GM19372 (cell line): ENCODE measurements around the gene GRHL1.
"Not testable (repeated sequence)": the region's sequence is repeated elsewhere in the genome, so short reads cannot be mapped to it uniquely, and the experiment has no call there.

ENCODE experiments used
- ATAC-seq: cut with Tn5 transposase; IDR thresholded peaks from one replicate; pipeline ENCODE4 v1.9.1; 2021; ENCODE audit warnings: mild to moderate bottlenecking, low read depth, moderate library complexity; ENCODE audit not compliant: unreplicated experiment

The GRHL1 gene

DNA sequence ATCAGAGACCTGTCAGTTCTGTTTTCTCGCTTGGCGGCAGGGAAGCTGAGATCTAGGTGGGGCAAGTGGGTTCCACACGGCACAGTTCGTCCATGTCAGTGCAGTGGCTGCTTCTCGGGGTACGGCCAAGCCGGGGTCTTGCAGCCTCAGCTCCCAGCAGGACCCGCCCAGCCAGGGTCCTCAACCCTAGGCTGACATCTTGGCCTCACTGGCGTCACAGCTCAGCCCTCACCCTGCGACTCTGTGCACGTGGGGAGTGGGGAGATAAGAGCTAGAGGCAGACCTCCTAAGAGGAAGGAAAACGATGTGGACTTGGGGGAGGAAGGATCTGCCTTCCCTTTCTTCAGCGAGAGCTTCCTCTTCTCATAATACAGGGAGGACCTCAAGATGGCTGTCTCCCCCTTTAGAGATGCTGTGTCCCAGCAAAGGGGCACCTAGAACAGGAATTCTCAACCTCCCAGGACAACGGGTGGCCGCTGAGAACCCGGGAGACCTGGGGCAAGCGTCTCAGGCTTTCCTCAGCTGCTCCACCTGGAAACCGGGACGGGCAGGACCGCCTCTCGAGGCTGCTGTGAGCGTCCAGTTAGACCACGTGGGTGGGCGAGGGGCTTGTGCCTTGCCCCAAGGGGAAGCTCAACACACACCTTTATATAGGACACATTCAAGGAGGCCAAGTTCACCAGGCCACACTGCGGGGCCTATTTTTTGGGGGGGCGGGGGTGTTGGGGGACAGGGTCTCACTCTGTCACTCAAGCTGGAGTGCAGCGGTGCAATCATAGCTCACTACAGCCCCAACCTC is 68.3 kb downstream of the GRHL1 start:
- no peak for ATAC-seq

- no peak for ATAC-seq
These were observed 70.5 kb downstream of the GRHL1 start for GRCh38 chr2:10022041-10022421.

GRCh38 chr2:10022445-10022844 is 71.0 kb downstream of the GRHL1 start:
- no peak for ATAC-seq

GRCh38 chr2:10022966-10023662 is 71.6 kb downstream of the GRHL1 start:
- ATAC-seq: no peak

DNA sequence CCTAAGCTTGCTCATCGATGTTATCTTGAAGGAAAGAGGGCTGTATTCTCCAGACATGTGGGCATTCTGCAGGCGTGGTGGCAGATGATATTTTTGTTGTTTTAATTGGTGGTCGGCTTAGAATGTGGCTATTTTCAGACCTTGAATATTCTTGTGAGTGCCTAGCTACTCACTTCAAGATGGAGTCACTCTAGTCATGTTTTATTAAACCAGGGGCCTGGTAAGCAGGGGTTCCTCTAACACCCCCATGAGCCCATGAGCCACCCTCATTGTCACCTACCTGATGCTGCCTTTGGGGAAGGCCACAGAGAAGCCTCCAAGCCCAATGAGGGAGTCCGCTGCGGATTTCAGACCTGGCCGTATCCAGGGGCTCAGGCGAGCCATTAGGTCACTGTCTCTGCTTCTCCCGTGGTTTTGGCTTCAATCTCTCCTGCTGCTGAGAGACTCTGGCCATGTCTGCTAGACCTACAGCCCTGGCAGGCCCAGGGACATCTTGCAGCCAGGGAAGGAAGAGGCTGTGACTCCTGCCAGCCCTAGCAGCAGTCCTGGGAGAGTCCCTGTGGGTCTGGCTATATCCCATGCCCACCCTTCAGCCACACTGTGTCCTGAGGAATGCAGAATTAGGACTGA is 75.6 kb downstream of the GRHL1 start:
- no peak for ATAC-seq

- no peak for ATAC-seq
These were observed 76.3 kb downstream of the GRHL1 start for GRCh38 chr2:10027660-10028330.

DNA sequence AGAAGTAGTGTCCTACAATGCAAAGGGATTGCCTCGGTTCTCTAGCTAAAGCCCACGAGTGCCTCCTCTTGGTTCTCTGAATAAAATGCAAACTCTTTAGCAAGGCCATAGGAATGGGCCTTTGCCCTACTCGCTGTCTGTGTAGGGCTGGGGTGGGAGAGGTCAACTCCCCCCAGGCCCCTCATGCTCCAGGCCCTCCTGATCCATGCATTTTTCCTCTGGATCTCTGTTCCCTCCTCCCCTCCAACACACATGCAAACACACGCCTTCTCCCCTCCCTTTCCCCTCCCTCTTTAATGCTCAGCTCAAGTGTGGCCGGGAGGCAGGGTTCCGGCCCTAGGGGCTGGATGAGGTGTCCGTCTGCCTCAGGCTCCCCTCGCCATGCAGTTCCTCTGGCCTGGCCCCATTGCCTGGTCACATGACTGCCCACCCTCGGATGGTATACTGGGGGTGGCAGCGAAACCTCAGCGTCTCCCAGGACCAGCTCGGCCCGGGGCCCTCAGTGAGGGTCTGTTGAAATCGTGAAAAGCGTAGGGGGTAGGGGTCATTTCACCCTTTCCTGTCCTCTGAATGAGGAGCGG is 77.0 kb downstream of the GRHL1 start:
- ATAC-seq: no peak

GRCh38 chr2:10028988-10029874 is 77.7 kb downstream of the GRHL1 start:
- ATAC-seq: peak; percentile 68

DNA sequence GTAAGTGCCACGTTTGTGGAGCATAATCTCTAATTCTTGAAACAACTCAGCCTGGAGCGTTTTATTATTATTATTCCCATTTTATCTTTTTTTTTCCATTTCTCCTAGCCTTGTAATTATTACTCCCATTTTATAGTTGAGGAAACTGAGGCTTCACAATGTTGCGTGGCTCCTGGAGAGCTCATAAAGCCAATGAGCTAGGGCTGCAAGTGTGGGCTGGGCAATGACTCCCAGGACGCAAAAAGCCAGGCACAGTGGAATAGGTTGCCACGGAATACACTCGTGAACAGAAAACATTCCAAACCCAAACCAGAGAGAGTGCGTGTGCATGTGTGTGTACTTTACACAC is 78.4 kb downstream of the GRHL1 start:
- no peak for ATAC-seq

GRCh38 chr2:10030311-10030736 is 78.8 kb downstream of the GRHL1 start:
- no peak for ATAC-seq

- not testable (repeated sequence) for ATAC-seq
These were observed 79.3 kb downstream of the GRHL1 start for GRCh38 chr2:10030798-10031197.

DNA sequence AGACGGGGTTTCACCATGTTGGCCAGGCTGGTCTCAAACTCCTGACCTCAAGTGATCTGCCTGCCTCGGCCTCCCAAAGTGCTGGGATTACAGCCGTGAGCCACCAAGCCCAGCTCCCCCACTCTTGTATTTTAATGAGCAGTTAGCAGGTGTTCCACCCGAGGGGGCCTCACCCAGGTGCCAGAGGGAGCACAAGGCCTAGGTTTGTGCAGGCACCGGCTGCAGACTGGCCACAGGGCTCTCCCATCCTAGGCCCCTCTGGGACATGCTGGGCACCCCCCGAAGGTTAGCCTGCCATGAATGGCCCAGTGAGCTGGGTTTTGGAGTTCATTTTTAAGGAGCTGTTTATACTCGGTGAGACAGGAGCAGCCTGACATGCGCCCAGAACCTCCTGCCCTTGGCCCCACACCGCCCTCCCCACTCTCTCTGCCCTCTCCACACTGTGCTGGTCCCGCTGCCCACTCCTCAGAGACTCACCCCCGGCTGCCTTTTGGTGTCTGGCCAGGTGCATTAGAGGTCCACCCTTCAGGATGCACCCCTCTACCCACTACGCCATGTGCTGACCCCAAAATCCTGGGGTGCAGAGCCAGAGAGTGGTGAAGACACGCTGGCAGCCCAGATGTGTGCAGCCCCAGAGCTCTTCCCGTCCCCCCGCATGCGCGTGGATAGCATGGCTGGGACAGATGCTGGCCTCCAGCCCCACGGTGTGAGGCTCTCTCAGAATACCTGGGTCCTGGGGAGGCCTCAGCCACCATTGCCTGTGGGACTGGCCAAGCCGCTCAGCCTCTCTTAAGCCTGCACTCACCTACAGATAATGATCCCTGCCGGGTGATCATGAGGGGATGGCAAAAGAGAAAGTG is 80.6 kb downstream of the GRHL1 start:
- no peak for ATAC-seq

- ATAC-seq: no peak
These were observed 81.2 kb downstream of the GRHL1 start for GRCh38 chr2:10032746-10033105.

GRCh38 chr2:10033251-10034006 is 81.9 kb downstream of the GRHL1 start:
- no peak for ATAC-seq

DNA sequence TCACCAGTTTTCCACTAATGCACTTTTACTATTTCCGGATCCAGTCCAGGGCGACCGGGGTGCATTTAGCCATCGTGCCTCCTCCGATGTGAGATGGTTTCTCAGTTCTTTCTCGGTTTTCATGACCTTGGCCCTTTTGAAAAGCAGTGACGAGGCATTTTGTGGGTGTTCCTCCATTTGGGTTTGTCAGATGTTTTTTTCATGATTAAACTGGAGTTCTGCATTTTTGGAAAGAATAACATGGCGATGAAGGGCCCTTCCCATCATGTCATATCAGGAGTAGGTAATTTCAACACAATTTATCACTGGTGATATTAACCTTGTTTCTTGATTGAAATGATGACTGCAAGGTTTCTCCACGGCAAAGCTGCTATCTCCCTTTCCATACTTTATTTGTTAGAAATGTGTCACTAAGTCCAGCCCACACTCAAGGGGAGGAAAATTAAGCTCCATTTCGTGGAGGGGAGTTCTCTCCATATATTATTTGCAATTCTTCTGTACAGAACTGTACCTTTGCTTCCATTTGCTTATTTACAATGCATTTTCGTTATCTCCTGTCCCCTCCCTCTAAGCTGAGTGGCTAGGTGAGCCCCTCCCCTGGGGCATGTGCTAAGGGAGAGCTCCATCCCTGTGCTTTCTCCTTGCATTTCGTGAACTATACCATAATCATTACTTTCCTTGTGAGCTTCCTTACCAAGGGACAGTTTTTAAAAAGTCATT is 83.0 kb downstream of the GRHL1 start:
- ATAC-seq: no peak

DNA sequence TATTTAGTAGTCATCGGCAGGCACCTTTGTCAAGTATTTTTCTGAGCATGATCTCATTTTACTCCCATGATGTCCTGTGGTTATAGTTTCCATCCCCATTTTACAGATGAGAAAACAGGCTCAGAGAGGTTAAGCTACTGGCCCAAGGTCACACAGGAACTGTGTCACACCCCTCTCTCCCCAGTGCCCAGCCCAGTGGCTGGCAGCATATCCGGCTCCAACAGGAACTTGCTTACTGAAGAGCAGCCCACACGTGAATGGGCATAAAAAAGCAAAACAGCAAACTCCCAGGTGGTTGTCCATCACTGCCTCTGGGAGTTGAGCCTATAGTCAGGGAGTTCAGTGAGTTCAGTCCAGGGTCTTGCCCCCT is 83.5 kb downstream of the GRHL1 start:
- no peak for ATAC-seq

DNA sequence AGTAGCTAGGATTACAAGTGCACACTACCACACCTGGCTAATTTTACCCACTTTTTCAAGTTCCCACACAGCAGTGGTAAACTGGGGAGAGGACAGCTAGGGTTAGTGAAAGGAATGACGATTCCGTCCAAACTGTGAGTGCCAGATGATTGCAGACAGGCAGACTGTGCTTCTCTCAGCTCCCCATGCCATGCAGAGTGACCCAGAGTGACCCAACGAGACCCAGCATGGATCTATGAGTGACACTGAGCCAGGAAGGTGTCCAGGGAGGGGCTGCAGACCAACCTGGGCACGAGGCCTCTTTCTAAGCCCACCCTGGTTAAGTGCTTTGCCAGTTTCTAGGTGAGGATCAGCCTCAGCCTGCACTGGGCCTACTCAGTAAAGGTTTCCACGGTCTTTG is 84.1 kb downstream of the GRHL1 start:
- no peak for ATAC-seq
